ENCODE results near the gene MAP1LC3B2.

- TF ChIP-seq EZH2 (IDR thresholded peaks at IDR 0.05), result no peak
- TF ChIP-seq POLR2AphosphoS5 (IDR thresholded peaks at IDR 0.05; ENCODE audit: borderline replicate concordance, low read depth, low read length), result no peak
- TF ChIP-seq FOXP2 (optimal IDR thresholded peaks at IDR 0.05; ENCODE audit: control extremely low read depth, extremely low read length, insufficient read depth), result no peak
Observed at GRCh38 chr12:116552773-116553373, 6.3 kb upstream of the MAP1LC3B2 start.
